ENCODE data around the gene SKIL. TPM values are rescaled to one million over a fixed set of nuclear protein-coding genes. Genes with fewer than 3 reads are reported as not detected.
"Not testable (repeated sequence)": the region's sequence is repeated elsewhere in the genome, so short reads cannot be mapped to it uniquely, and the experiment has no call there.

SKIL gene
- total and polyA plus RNA-seq, 7 donors, result 7.3 to 46.6 (median 30.1) TPM

GRCh38 chr3:170338690-170339340 lies 18.7 kb upstream of the SKIL start:
- Histone ChIP-seq H3K9me3 (no peaks in the 10 kb centered on the region), H3K4me3 (no peak overlapping the region), H3K4me1 (no peaks in the 10 kb centered on the region), H3K27me3 (ENCODE audit: insufficient read depth in 3 of 3, low read length in 2 of 3) (no peaks in the 10 kb centered on the region), H3K27ac (no peak overlapping the region), H3K36me3 (ENCODE audit: insufficient read depth in 1 of 2, low read depth in 1 of 2) (no peaks in the 10 kb centered on the region)
- 78 to 79% (median 79%) methylated on average over 1 of the region's 1 CpG for WGBS, 3 donors
- intact Hi-C loops (cut with DNase I), result no loop called here
- no peak for ATAC-seq
- no peak for TF ChIP-seq CTCF (IDR thresholded peaks at IDR 0.05)
- no peak for DNase-seq

GRCh38 chr3:170342273-170342672 lies 15.2 kb upstream of the SKIL start:
- WGBS, 3 donors, result 94 to 95% (median 94%) methylated on average over 9 of the region's 9 CpGs
- intact Hi-C loops (cut with DNase I); DNase-seq; ATAC-seq; H3K27ac ChIP-seq; H3K4me1 ChIP-seq; H3K9me3 ChIP-seq; H3K36me3 ChIP-seq (ENCODE audit: insufficient read depth in 1 of 2, low read depth in 1 of 2); H3K4me3 ChIP-seq; H3K27me3 ChIP-seq (ENCODE audit: insufficient read depth in 3 of 3, low read length in 2 of 3): not testable (repeated sequence)

- H3K27me3 ChIP-seq (ENCODE audit: insufficient read depth in 3 of 3, low read length in 2 of 3); H3K27ac ChIP-seq; ATAC-seq; H3K4me1 ChIP-seq; intact Hi-C loops (cut with DNase I); DNase-seq; H3K9me3 ChIP-seq; H3K4me3 ChIP-seq; H3K36me3 ChIP-seq (ENCODE audit: insufficient read depth in 1 of 2, low read depth in 1 of 2): not testable (repeated sequence)
- 52 to 65% (median 60%) methylated on average over 6 of the region's 6 CpGs for WGBS, 3 donors
These were observed 13.7 kb upstream of the SKIL start for GRCh38 chr3:170343859-170344258.

GRCh38 chr3:170344971-170345370 lies 12.5 kb upstream of the SKIL start:
- ATAC-seq, result no peak
- no peak for DNase-seq
- intact Hi-C loops (cut with DNase I), result no loop called here
- no peak overlapping the region for H3K4me3 ChIP-seq
- no peaks in the 10 kb centered on the region for H3K27me3 ChIP-seq (ENCODE audit: insufficient read depth in 3 of 3, low read length in 2 of 3)
- no peaks in the 10 kb centered on the region for H3K9me3 ChIP-seq
- no peak overlapping the region for H3K27ac ChIP-seq
- no peak for TF ChIP-seq CTCF (IDR thresholded peaks at IDR 0.05)
- no peaks in the 10 kb centered on the region for H3K4me1 ChIP-seq
- H3K36me3 ChIP-seq (ENCODE audit: insufficient read depth in 1 of 2, low read depth in 1 of 2), result no peaks in the 10 kb centered on the region
- 76 to 98% (median 97%) methylated on average over 4 of the region's 4 CpGs for WGBS, 3 donors

GRCh38 chr3:170346481-170347392 lies 10.8 kb upstream of the SKIL start:
- DNase-seq (no peak), ATAC-seq (no peak)
- intact Hi-C loops (cut with DNase I), result loop anchor here in 1 of 2 donors (2.0 kb wide), 1 partner anchor 50 kb away; no protein-coding TSS in a partner anchor
- H3K27me3 ChIP-seq (ENCODE audit: insufficient read depth in 3 of 3, low read length in 2 of 3), result no peaks in the 10 kb centered on the region
- H3K4me3 ChIP-seq, result no peak overlapping the region
- TF ChIP-seq CTCF (IDR thresholded peaks at IDR 0.05), result no peak
- H3K36me3 ChIP-seq (ENCODE audit: insufficient read depth in 1 of 2, low read depth in 1 of 2), result no peaks in the 10 kb centered on the region
- H3K27ac ChIP-seq, result no peak overlapping the region
- 89 to 93% (median 92%) methylated on average over 12 of the region's 12 CpGs for WGBS, 3 donors
- no peaks in the 10 kb centered on the region for H3K9me3 ChIP-seq
- no peaks in the 10 kb centered on the region for H3K4me1 ChIP-seq

Data from psoas muscle (tissue), 8 donors.